ENCODE measurements around the gene SUFU. TPM values are rescaled to one million over a fixed set of nuclear protein-coding genes. Genes with fewer than 3 reads are reported as not detected.

Gene SUFU
- total and polyA plus RNA-seq, 2 of the 13 experiments (the other 11 are each of a cell fraction or from before 2014, with no cell fraction given), result 2.9 to 5.5 TPM

DNA sequence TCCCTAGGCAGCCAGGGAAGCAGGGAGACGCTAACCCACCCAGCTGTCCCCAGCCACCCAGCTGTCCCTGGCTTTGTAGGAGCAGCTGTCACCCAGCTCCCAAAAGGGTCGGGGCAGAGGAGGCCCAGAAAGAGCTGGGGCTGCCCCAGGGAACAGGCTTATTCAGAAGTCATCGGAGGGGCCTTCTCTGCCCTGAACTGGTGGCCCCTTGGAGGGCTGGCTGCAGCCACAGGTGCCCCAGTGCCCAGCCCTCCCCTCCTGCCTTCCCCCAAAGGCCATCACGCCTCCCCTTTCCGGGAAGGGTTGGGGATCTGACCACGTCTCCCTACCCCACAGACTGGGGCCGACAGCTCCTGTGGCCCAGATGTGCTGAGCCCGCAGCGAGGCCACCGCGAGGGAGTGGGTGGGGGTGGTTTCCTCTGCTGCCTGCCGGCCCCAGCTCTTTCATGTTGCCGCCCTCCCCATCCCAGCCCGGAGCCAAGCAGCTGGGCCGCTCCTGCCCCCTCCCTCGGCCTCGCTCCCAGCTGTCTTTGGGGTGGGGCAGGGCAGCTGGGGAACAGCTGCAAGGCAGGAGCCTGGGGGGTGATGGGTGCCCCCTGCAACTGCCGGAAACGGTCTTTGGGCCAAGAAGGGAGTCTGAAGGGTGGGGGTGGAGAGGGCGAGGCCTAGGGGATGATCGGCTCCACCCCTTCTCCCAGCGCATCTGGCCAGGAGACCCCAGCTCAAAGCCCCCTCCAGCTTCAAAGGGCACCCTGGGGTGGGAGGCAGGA is 157.3 kb downstream of the SUFU start (continued):
- no peak for TF ChIP-seq ZFP62 (CRISPR knock-in tag; IDR thresholded peaks at IDR 0.05)
- peak; percentile 56 for TF ChIP-seq RBFOX2 (IDR thresholded peaks at IDR 0.05; ENCODE audit: low read depth, low read length)
- no peak for TF ChIP-seq U2AF2 (IDR thresholded peaks at IDR 0.05; ENCODE audit: low read depth, low read length)
- peak; percentile 74 for TF ChIP-seq GATAD2A (CRISPR knock-in tag; IDR thresholded peaks at IDR 0.05)
- TF ChIP-seq ZMYM2 (CRISPR knock-in tag; IDR thresholded peaks at IDR 0.05), result no peak
- TF ChIP-seq IKZF4 (CRISPR knock-in tag; IDR thresholded peaks at IDR 0.05; ENCODE audit: borderline replicate concordance, low read depth, not compliant biosample characterization), result peak; percentile 8
- no peak for TF ChIP-seq JUND (CRISPR knock-in tag; IDR thresholded peaks at IDR 0.05)
- no peak for TF ChIP-seq ZNF644 (CRISPR knock-in tag; IDR thresholded peaks at IDR 0.05; ENCODE audit: low read depth)
- TF ChIP-seq, protein P1, sequence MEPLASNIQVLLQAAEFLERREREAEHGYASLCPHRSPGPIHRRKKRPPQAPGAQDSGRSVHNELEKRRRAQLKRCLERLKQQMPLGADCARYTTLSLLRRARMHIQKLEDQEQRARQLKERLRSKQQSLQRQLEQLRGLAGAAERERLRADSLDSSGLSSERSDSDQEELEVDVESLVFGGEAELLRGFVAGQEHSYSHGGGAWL (CRISPR knock-in tag; IDR thresholded peaks at IDR 0.05), result no peak
- no peak for TF ChIP-seq ZNF460 (CRISPR knock-in tag; IDR thresholded peaks at IDR 0.05; ENCODE audit: borderline replicate concordance)
- no peak for TF ChIP-seq ZSCAN20 (CRISPR knock-in tag; IDR thresholded peaks at IDR 0.05; ENCODE audit: borderline replicate concordance)
- no peak for TF ChIP-seq NCOA1 (CRISPR knock-in tag; IDR thresholded peaks at IDR 0.05)
- TF ChIP-seq, protein P2, sequence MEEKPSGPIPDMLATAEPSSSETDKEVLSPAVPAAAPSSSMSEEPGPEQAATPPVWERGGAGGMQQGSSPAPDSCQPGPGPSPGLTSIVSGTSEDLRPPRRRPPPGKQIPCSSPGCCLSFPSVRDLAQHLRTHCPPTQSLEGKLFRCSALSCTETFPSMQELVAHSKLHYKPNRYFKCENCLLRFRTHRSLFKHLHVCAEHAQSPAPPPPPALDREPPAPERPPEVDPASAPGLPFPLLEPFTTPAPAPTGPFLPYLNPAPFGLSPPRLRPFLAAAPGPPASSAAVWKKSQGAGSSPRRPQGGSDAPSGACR (CRISPR knock-in tag; IDR thresholded peaks at IDR 0.05), result no peak
- no peak for TF ChIP-seq SETDB1 (CRISPR knock-in tag; IDR thresholded peaks at IDR 0.05; ENCODE audit: borderline replicate concordance)
- TF ChIP-seq TGIF2 (CRISPR knock-in tag; IDR thresholded peaks at IDR 0.05), result peak; percentile 70; the same call in 1 of the 2 replicates
- TF ChIP-seq, protein P3, sequence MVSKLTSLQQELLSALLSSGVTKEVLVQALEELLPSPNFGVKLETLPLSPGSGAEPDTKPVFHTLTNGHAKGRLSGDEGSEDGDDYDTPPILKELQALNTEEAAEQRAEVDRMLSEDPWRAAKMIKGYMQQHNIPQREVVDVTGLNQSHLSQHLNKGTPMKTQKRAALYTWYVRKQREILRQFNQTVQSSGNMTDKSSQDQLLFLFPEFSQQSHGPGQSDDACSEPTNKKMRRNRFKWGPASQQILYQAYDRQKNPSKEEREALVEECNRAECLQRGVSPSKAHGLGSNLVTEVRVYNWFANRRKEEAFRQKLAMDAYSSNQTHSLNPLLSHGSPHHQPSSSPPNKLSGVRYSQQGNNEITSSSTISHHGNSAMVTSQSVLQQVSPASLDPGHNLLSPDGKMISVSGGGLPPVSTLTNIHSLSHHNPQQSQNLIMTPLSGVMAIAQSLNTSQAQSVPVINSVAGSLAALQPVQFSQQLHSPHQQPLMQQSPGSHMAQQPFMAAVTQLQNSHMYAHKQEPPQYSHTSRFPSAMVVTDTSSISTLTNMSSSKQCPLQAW (CRISPR knock-in tag; IDR thresholded peaks at IDR 0.05), result peak; percentile 71
- peak; percentile 59; the same call in 1 of the 2 replicates for TF ChIP-seq MYC (CRISPR knock-in tag; IDR thresholded peaks at IDR 0.05; ENCODE audit: borderline replicate concordance)
- TF ChIP-seq SUZ12 (IDR thresholded peaks at IDR 0.05; ENCODE audit: low read depth, low read length), result no peak
- TF ChIP-seq ZFP1 (CRISPR knock-in tag; IDR thresholded peaks at IDR 0.05), result no peak; the same call in 1 of the 2 replicates
- TF ChIP-seq ZNF24 (IDR thresholded peaks at IDR 0.05), result no peak
- no peak for TF ChIP-seq ZNF337 (CRISPR knock-in tag; IDR thresholded peaks at IDR 0.05; ENCODE audit: borderline replicate concordance, low read depth)
- TF ChIP-seq CHD4 (IDR thresholded peaks at IDR 0.05; ENCODE audit: borderline replicate concordance, low read length), result no peak
- TF ChIP-seq ZNF354B (CRISPR knock-in tag; IDR thresholded peaks at IDR 0.05), result 0 out of 2 replicates have a peak, but pooled peaks have one; percentile 42
- no peak for TF ChIP-seq CBX1 (IDR thresholded peaks at IDR 0.05; ENCODE audit: low read depth)
- no peak for TF ChIP-seq ZC3H4 (CRISPR knock-in tag; IDR thresholded peaks at IDR 0.05; ENCODE audit: borderline replicate concordance)
- TF ChIP-seq SP4 (CRISPR knock-in tag; IDR thresholded peaks at IDR 0.05), result no peak
- TF ChIP-seq PHF20 (CRISPR knock-in tag; IDR thresholded peaks at IDR 0.05), result no peak
- TF ChIP-seq ZNF768 (CRISPR knock-in tag; IDR thresholded peaks at IDR 0.05), result no peak
- no peak for TF ChIP-seq ONECUT2 (CRISPR knock-in tag; IDR thresholded peaks at IDR 0.05)
- TF ChIP-seq ZNF264 (CRISPR knock-in tag; IDR thresholded peaks at IDR 0.05), result no peak
- peak; percentile 37; the same call in 1 of the 2 replicates for TF ChIP-seq TOPORS (CRISPR knock-in tag; IDR thresholded peaks at IDR 0.05)

Measured in HepG2 (cell line).